SK-N-SH (cell line): ENCODE results near the gene ELMO1. TPM values are rescaled to one million over a fixed set of nuclear protein-coding genes. Genes with fewer than 3 reads are reported as not detected.

Experiments used
- CTCF ChIA-PET: fragments of 300-600, 350-600 bp; formaldehyde crosslinking; extraction: SDS; loops from one replicate; lab custom pipeline; 2021; lab: Yijun Ruan, JAX
- POLR2A ChIA-PET: fragments of 350-600 bp; sonication (Branson Sonifier 250); formaldehyde crosslinking; extraction: SDS; loops from one replicate; lab custom pipeline; 2020; ENCODE audit warnings: antibody characterized with exemption, inconsistent platforms; lab: Yijun Ruan, JAX
- DNase-seq: peaks from one replicate; pipeline ENCODE4 v3.0.0; 2012
- H2AFZ ChIP-seq: fragments of 200-600 bp; sonication (generic); 2 replicates; pipeline ENCODE4 v1.8.1; 2016; ENCODE audit warnings: antibody characterized with exemption, mild to moderate bottlenecking, low read depth
- H3F3A ChIP-seq: fragments of 200-600 bp; sonication (generic); replicated peaks from 2 replicates; pipeline ENCODE3; 2016; ENCODE audit warnings: antibody characterized with exemption, mild to moderate bottlenecking; ENCODE audit not compliant: insufficient read depth
- H3K27ac ChIP-seq, 2 experiments: fragments of 200-500 bp in 1 of 2; fragments of 200-600 bp in 1 of 2; sonication (Bioruptor generic) in 1 of 2; sonication (generic), shearing (Covaris generic) in 1 of 2; 2 replicates each; pipeline versions ENCODE4 v1.5.1 to v1.6.1; 2014 to 2016; ENCODE audit warnings: low read depth in 2 of 2, inconsistent platforms in 1 of 2, low read length in 1 of 2, mild to moderate bottlenecking in 1 of 2, mixed read lengths in 1 of 2
- H3K27me3 ChIP-seq: fragments of 200-600 bp; sonication (generic), shearing (Covaris generic); 2 replicates; pipeline ENCODE4 v1.6.1; 2016; ENCODE audit warnings: mixed run types; ENCODE audit not compliant: insufficient read depth
- H3K36me3 ChIP-seq, 2 experiments: fragments of 200-500 bp in 1 of 2; fragments of 200-600 bp in 1 of 2; sonication (Bioruptor generic) in 1 of 2; sonication (generic) in 1 of 2; replicated peaks in 1 of 2; 2 replicates each; pipeline versions ENCODE3 to v1.5.1; 2014 to 2016; ENCODE audit warnings: low read length in 1 of 2, mild to moderate bottlenecking in 1 of 2; ENCODE audit not compliant: insufficient read depth in 2 of 2, control insufficient read depth in 1 of 2
- H3K4me1 ChIP-seq, 2 experiments: fragments of 200-500 bp in 1 of 2; fragments of 200-600 bp in 1 of 2; sonication (Bioruptor generic) in 1 of 2; sonication (generic), shearing (Covaris generic) in 1 of 2; 2 replicates each; pipeline versions ENCODE4 v1.5.1 to v1.6.1; 2014 to 2016; ENCODE audit warnings: low read depth in 1 of 2, low read length in 1 of 2, mixed run types in 1 of 2; ENCODE audit not compliant: insufficient read depth in 2 of 2, control insufficient read depth in 1 of 2
- H3K4me2 ChIP-seq: fragments of 200-600 bp; sonication (generic), shearing (Covaris generic); 2 replicates; pipeline ENCODE4 v1.6.1; 2017; ENCODE audit warnings: mixed run types
- H3K4me3 ChIP-seq, 2 experiments: fragments of 200-500 bp in 1 of 2; fragments of 200-600 bp in 1 of 2; sonication (Bioruptor generic) in 1 of 2; sonication (generic), shearing (Covaris generic) in 1 of 2; 2 replicates each; pipeline versions ENCODE4 v1.5.1 to v1.8.1; 2014 to 2016; ENCODE audit warnings: low read depth in 2 of 2, inconsistent platforms in 1 of 2, low read length in 1 of 2, mild to moderate bottlenecking in 1 of 2, mixed read lengths in 1 of 2, moderate library complexity in 1 of 2
- H3K79me2 ChIP-seq: fragments of 200-600 bp; sonication (generic); 2 replicates; pipeline ENCODE4 v1.8.1; 2017; ENCODE audit warnings: mild to moderate bottlenecking; ENCODE audit not compliant: insufficient read depth
- H3K9ac ChIP-seq: fragments of 200-600 bp; sonication (generic); 2 replicates; pipeline ENCODE4 v1.6.1; 2017; ENCODE audit warnings: mixed run types
- H3K9me2 ChIP-seq: fragments of 200-600 bp; sonication (generic); 2 replicates; pipeline ENCODE4 v1.6.1; 2017; ENCODE audit warnings: mixed run types
- H3K9me3 ChIP-seq: fragments of 200-600 bp; sonication (generic); 2 replicates; pipeline ENCODE4 v1.6.1; 2017; ENCODE audit warnings: mixed run types, mild to moderate bottlenecking, moderate library complexity
- H4K20me1 ChIP-seq: fragments of 200-600 bp; sonication (generic); 2 replicates; pipeline ENCODE4 v1.6.1; 2017; ENCODE audit warnings: mild to moderate bottlenecking, mixed run types; ENCODE audit not compliant: insufficient read depth
- CHD2 ChIP-seq: fragments of 150-350 bp; IDR thresholded peaks from 2 replicates; pipeline ENCODE4 v1.6.1; 2018; ENCODE audit warnings: low read length; ENCODE audit not compliant: partially characterized antibody
- EZH2phosphoT487 ChIP-seq: fragments of 200-600 bp; sonication (generic); IDR thresholded peaks from 2 replicates; pipeline ENCODE4 v1.6.1; 2017; ENCODE audit warnings: low read depth, mixed run types, mild to moderate bottlenecking, antibody characterized with exemption, moderate library complexity, borderline replicate concordance
- FOXJ3 ChIP-seq: sonication (generic); formaldehyde crosslinking; IDR thresholded peaks from 2 replicates; pipeline ENCODE4 v1.5.1; 2020; ENCODE audit warnings: mild to moderate bottlenecking, missing genetic modification reagents
- FOXM1 ChIP-seq: IDR thresholded peaks from 2 replicates; pipeline ENCODE4 v1.4.0; 2012; ENCODE audit warnings: low read depth, mild to moderate bottlenecking
- GABPA ChIP-seq: IDR thresholded peaks from 2 replicates; pipeline ENCODE4 v1.4.0; 2012; ENCODE audit warnings: low read depth, mild to moderate bottlenecking
- IRF3 ChIP-seq: fragments of 150-350 bp; IDR thresholded peaks from 2 replicates; pipeline ENCODE4 v1.6.1; 2016; ENCODE audit warnings: mild to moderate bottlenecking, low read depth, low read length
- JUND ChIP-seq: IDR thresholded peaks from 2 replicates; pipeline ENCODE4 v1.4.0; 2012
- MEF2A ChIP-seq: IDR thresholded peaks from 2 replicates; pipeline ENCODE4 v1.4.0; 2012; ENCODE audit warnings: low read depth, borderline replicate concordance
- MXI1 ChIP-seq: IDR thresholded peaks from 2 replicates; pipeline ENCODE4 v1.6.1; 2012; ENCODE audit warnings: mild to moderate bottlenecking, low read depth, low read length, improper control_type of control experiment
- NFIC ChIP-seq: IDR thresholded peaks from 2 replicates; pipeline ENCODE4 v1.4.0; 2012; ENCODE audit warnings: borderline replicate concordance
- PBX3 ChIP-seq: IDR thresholded peaks from 2 replicates; pipeline ENCODE4; 2012
- RAD21 ChIP-seq: IDR thresholded peaks from 2 replicates; pipeline ENCODE4 v1.6.1; 2012; ENCODE audit warnings: mild to moderate bottlenecking, low read length
- REST ChIP-seq: IDR thresholded peaks from 2 replicates; pipeline ENCODE4 v1.6.1; 2012; ENCODE audit warnings: mild to moderate bottlenecking, low read depth, low read length, moderate library complexity
- RFX5 ChIP-seq: IDR thresholded peaks from 2 replicates; pipeline ENCODE4 v1.6.1; 2012; ENCODE audit warnings: mild to moderate bottlenecking, improper control_type of control experiment, low read length
- SIN3A ChIP-seq: IDR thresholded peaks from 2 replicates; pipeline ENCODE4 v1.6.1; 2012; ENCODE audit warnings: low read depth, mild to moderate bottlenecking, low read length, moderate library complexity, borderline replicate concordance
- TAF1 ChIP-seq: IDR thresholded peaks from 2 replicates; pipeline ENCODE4 v1.6.1; 2012; ENCODE audit warnings: low read depth, mild to moderate bottlenecking, low read length, moderate library complexity, borderline replicate concordance
- TCF12 ChIP-seq: IDR thresholded peaks from 2 replicates; pipeline ENCODE4 v1.4.0; 2012
- USF1 ChIP-seq: IDR thresholded peaks from 2 replicates; pipeline ENCODE4 v1.4.0; 2012; ENCODE audit warnings: low read depth, borderline replicate concordance
- YY1 ChIP-seq: IDR thresholded peaks from 2 replicates; pipeline ENCODE4 v1.4.0; 2012; ENCODE audit warnings: low read depth, mild to moderate bottlenecking
- ZBTB33 ChIP-seq: IDR thresholded peaks from 2 replicates; pipeline ENCODE4 v1.4.0; 2012; ENCODE audit warnings: low read depth, borderline replicate concordance
- WGBS: methylation state at CpG from one replicate; pipeline ENCODE4 v1.1.6; 2017; ENCODE audit warnings: low lambda C conversion rate; 5-methylcytosine and 5-hydroxymethylcytosine counted together
- polyA plus RNA-seq, 3 experiments: library from polyadenylated mRNA; depleted of rRNA; stranded (reverse); fragments of >200 nt; gene quantifications; 2 replicates each; pipeline ENCODE4 v1.2.3, GENCODE V29; 2012

ELMO1 gene
- polyA plus RNA-seq, 1 of the 3 experiments (the other 2 are of a cell fraction) = 0.64 TPM

- TF ChIP-seq FOXM1 = no peak
- no peak for TF ChIP-seq NFIC
- no peak for TF ChIP-seq TAF1
- TF ChIP-seq CHD2 = no peak
- TF ChIP-seq, all 33 proteins: peak for 0
These were observed 639.6 kb downstream of the ELMO1 start (continued) for GRCh38 chr7:36809086-36809485.

- H3K79me2 ChIP-seq = no peaks in the 10 kb centered on the region
- CTCF ChIA-PET = interaction anchor here (1.0 to 1.2 kb wide), 2 partner anchors 35 to 394 kb away, joined by 3 to 4 read pairs; no protein-coding TSS in a partner anchor
These were observed 641.8 kb downstream of the ELMO1 start for GRCh38 chr7:36806891-36807290.

More at GRCh38 chr7:36806891-36807290, 641.8 kb downstream of the ELMO1 start:
- WGBS = 21% methylated on average over 2 of the region's 2 CpGs
- H3F3A ChIP-seq = no peaks in the 10 kb centered on the region
- H3K36me3 ChIP-seq = no peaks in the 10 kb centered on the region
- POLR2A ChIA-PET = no interaction called here
- no peak overlapping the region for H3K9ac ChIP-seq
- H3K9me2 ChIP-seq = no peaks in the 10 kb centered on the region
- no peaks in the 10 kb centered on the region for H4K20me1 ChIP-seq
- no peak overlapping the region for H3K27ac ChIP-seq
- H3K4me3 ChIP-seq = no peak overlapping the region
- peaks cover 0 to 28% of the 10 kb centered on the region in 2 experiments; a peak in 2 of 4 replicates for H3K4me1 ChIP-seq
- H3K9me3 ChIP-seq = no peaks in the 10 kb centered on the region
- TF ChIP-seq MEF2A (no peak), USF1 (no peak), TCF12 (no peak), YY1 (no peak), RAD21 (no peak), FOXM1 (no peak), IRF3 (no peak), REST (no peak), FOXJ3 (CRISPR knock-in tag) (no peak), RFX5 (no peak), ZBTB33 (no peak), PBX3 (no peak), GABPA (no peak), JUND (no peak), MXI1 (no peak), SIN3A (no peak), EZH2phosphoT487 (no peak)
- H2AFZ ChIP-seq = no peak overlapping the region
- no peaks in the 10 kb centered on the region for H3K27me3 ChIP-seq
- no peak for DNase-seq
- H3K4me2 ChIP-seq = no peak overlapping the region
